Ammon's horn (tissue), 1 donor: ENCODE results near the gene KRT28.
"Not testable (repeated sequence)": the region's sequence is repeated elsewhere in the genome, so short reads cannot be mapped to it uniquely, and the experiment has no call there.

ENCODE experiments used
- DNase-seq: peaks from one replicate; pipeline ENCODE4 v3.0.0-alpha.2; 2016; ENCODE audit warnings: low spot score

The KRT28 gene

GRCh38 chr17:40818733-40819527 is 19.2 kb upstream of the KRT28 start:
- peak; percentile 79 for DNase-seq

- DNase-seq = no peak
These were observed 18.6 kb upstream of the KRT28 start for GRCh38 chr17:40818343-40818732.

GRCh38 chr17:40817103-40817682 is 17.4 kb upstream of the KRT28 start:
- DNase-seq = no peak

GRCh38 chr17:40816569-40816968 is 16.8 kb upstream of the KRT28 start:
- DNase-seq = no peak

- no peak for DNase-seq
These were observed 15.6 kb upstream of the KRT28 start for GRCh38 chr17:40815381-40815780.

GRCh38 chr17:40814657-40815056 is 14.9 kb upstream of the KRT28 start:
- DNase-seq = not testable (repeated sequence)

- DNase-seq = no peak
These were observed 14.0 kb upstream of the KRT28 start for GRCh38 chr17:40813804-40814203.

GRCh38 chr17:40812639-40813038 is 12.9 kb upstream of the KRT28 start:
- DNase-seq = no peak

GRCh38 chr17:40810494-40810893 is 10.7 kb upstream of the KRT28 start:
- no peak for DNase-seq

- no peak for DNase-seq
These were observed 10.1 kb upstream of the KRT28 start for GRCh38 chr17:40809721-40810421.

- no peak for DNase-seq
These were observed 6.4 kb upstream of the KRT28 start for GRCh38 chr17:40806131-40806530.

- DNase-seq = peak; percentile 59
These were observed 3.9 kb upstream of the KRT28 start for GRCh38 chr17:40803617-40804082.

GRCh38 chr17:40801157-40801556 is 1.4 kb upstream of the KRT28 start:
- DNase-seq = no peak

- DNase-seq = no peak
These were observed 622 bp upstream of the KRT28 start for GRCh38 chr17:40800381-40800780.

GRCh38 chr17:40796846-40797245 is 2.9 kb downstream of the KRT28 start:
- DNase-seq = no peak

GRCh38 chr17:40795019-40795667 is 4.6 kb downstream of the KRT28 start:
- DNase-seq = no peak

GRCh38 chr17:40794466-40794865 is 5.3 kb downstream of the KRT28 start:
- DNase-seq = no peak

- no peak for DNase-seq
These were observed 5.9 kb downstream of the KRT28 start for GRCh38 chr17:40793832-40794231.

GRCh38 chr17:40791787-40792436 is 7.8 kb downstream of the KRT28 start:
- DNase-seq = peak; percentile 14

- no peak for DNase-seq
These were observed 8.6 kb downstream of the KRT28 start for GRCh38 chr17:40791111-40791510.

GRCh38 chr17:40782450-40782849 is 17.3 kb downstream of the KRT28 start, which contains the start of gene KRT27:
KRT27 (minus strand) TSS chr17:40782550; CDS start chr17:40782493, 57 bp downstream.
- DNase-seq = no peak
